GM23338 (cell line): ENCODE results near the gene CDH4. TPM values are rescaled to one million over a fixed set of nuclear protein-coding genes. Genes with fewer than 3 reads are reported as not detected.

Experiments used
- ATAC-seq: fragments of 200-7000 bp; cut with Tn5 transposase; 3 replicates; pipeline ENCODE4 v1.9.1; 2020
- DNase-seq: peaks from one replicate; pipeline ENCODE4 v3.0.0-alpha.2; 2015; ENCODE audit warnings: low spot score
- H2AFZ ChIP-seq: fragments of 200-600 bp; sonication (generic); 2 replicates; pipeline ENCODE4 v1.8.0; 2016; ENCODE audit warnings: antibody characterized with exemption, mild to moderate bottlenecking, moderate library complexity
- H3F3A ChIP-seq: fragments of 200-600 bp; sonication (generic); replicated peaks from 2 replicates; pipeline ENCODE4 v1.8.0; 2017; ENCODE audit warnings: antibody characterized with exemption, mixed run types, low read depth
- H3K27ac ChIP-seq: fragments of 200-600 bp; sonication (generic); 2 replicates; pipeline ENCODE4 v1.6.1; 2016; ENCODE audit warnings: low read depth
- H3K27me3 ChIP-seq: fragments of 200-600 bp; sonication (generic); 2 replicates; pipeline ENCODE4 v1.8.0; 2016; ENCODE audit warnings: mild to moderate bottlenecking, mixed run types, moderate library complexity; ENCODE audit not compliant: insufficient read depth
- H3K36me3 ChIP-seq: fragments of 200-600 bp; sonication (generic); 2 replicates; pipeline ENCODE4 v1.8.0; 2016; ENCODE audit warnings: mild to moderate bottlenecking; ENCODE audit not compliant: insufficient read depth
- H3K4me1 ChIP-seq: fragments of 200-600 bp; sonication (generic); 2 replicates; pipeline ENCODE4 v1.8.0; 2016; ENCODE audit warnings: mild to moderate bottlenecking, moderate library complexity; ENCODE audit not compliant: insufficient read depth
- H3K4me2 ChIP-seq: fragments of 200-600 bp; sonication (generic); 2 replicates; pipeline ENCODE4 v1.7.1; 2017; ENCODE audit warnings: mixed run types
- H3K4me3 ChIP-seq: fragments of 200-600 bp; sonication (generic); 2 replicates; pipeline ENCODE4 v1.6.1; 2016; ENCODE audit warnings: mixed run types
- H3K79me2 ChIP-seq: fragments of 200-600 bp; sonication (generic); replicated peaks from 2 replicates; pipeline ENCODE4 v1.8.0; 2017; ENCODE audit warnings: mild to moderate bottlenecking; ENCODE audit not compliant: insufficient read depth
- H3K9me2 ChIP-seq: fragments of 200-600 bp; sonication (generic); 2 replicates; pipeline ENCODE4 v1.8.0; 2017; ENCODE audit not compliant: insufficient read depth
- H4K20me1 ChIP-seq: fragments of 200-600 bp; sonication (generic); replicated peaks from 2 replicates; pipeline ENCODE4 v1.8.0; 2017; ENCODE audit warnings: mild to moderate bottlenecking; ENCODE audit not compliant: insufficient read depth
- H3K27ac Mint-ChIP-seq: 2 replicates; pipeline ENCODE4 v1.8.0; 2020; ENCODE audit warnings: inconsistent platforms, mild to moderate bottlenecking, moderate library complexity, mixed read lengths
- H3K27me3 Mint-ChIP-seq: 3 replicates; pipeline ENCODE4 v1.8.0; 2022; ENCODE audit warnings: low read depth, mild to moderate bottlenecking, moderate library complexity, mixed read lengths, inconsistent platforms; ENCODE audit not compliant: insufficient read depth, poor library complexity
- H3K36me3 Mint-ChIP-seq: 3 replicates; pipeline ENCODE4 v1.8.0; 2021; ENCODE audit warnings: low read depth, mild to moderate bottlenecking, inconsistent platforms, moderate library complexity, mixed read lengths
- H3K4me1 Mint-ChIP-seq: 3 replicates; pipeline ENCODE4 v1.8.0; 2020; ENCODE audit warnings: mild to moderate bottlenecking, inconsistent platforms, mixed read lengths
- H3K4me3 Mint-ChIP-seq: 3 replicates; pipeline ENCODE4 v1.8.0; 2021; ENCODE audit warnings: moderate library complexity, mild to moderate bottlenecking, inconsistent platforms, mixed read lengths
- H3K9me3 Mint-ChIP-seq: 3 replicates; pipeline ENCODE4 v1.8.0; 2020; ENCODE audit warnings: moderate library complexity, mild to moderate bottlenecking, inconsistent platforms, mixed read lengths
- CREB1 ChIP-seq: fragments of 250-450 bp; sonication (Bioruptor Pico); IDR thresholded peaks from 2 replicates; pipeline ENCODE4 v1.5.0; 2020; ENCODE audit warnings: low read depth, mild to moderate bottlenecking, moderate library complexity
- EZH2 ChIP-seq: fragments of 200-600 bp; sonication (generic); IDR thresholded peaks from one replicate; pipeline ENCODE4 v1.8.0; 2017; ENCODE audit warnings: antibody characterized with exemption, mild to moderate bottlenecking, low read depth; ENCODE audit not compliant: unreplicated experiment
- EZH2phosphoT487 ChIP-seq: fragments of 200-600 bp; sonication (generic); IDR thresholded peaks from one replicate; pipeline ENCODE4 v1.8.1; 2018; ENCODE audit warnings: antibody characterized with exemption; ENCODE audit not compliant: unreplicated experiment
- JUNB ChIP-seq: IDR thresholded peaks from one replicate; pipeline ENCODE4 v1.6.1; 2016; ENCODE audit warnings: antibody characterized with exemption; ENCODE audit not compliant: unreplicated experiment
- NANOG ChIP-seq: IDR thresholded peaks from 2 replicates; pipeline ENCODE4 v1.6.1; 2016; ENCODE audit warnings: antibody characterized with exemption, borderline replicate concordance
- POLR2AphosphoS5 ChIP-seq: IDR thresholded peaks from 2 replicates; pipeline ENCODE4 v1.6.1; 2016; ENCODE audit warnings: antibody characterized with exemption, low read depth
- STAT1 ChIP-seq: IDR thresholded peaks from one replicate; pipeline ENCODE4 v1.6.1; 2016; ENCODE audit warnings: antibody characterized with exemption; ENCODE audit not compliant: unreplicated experiment
- ZNF114 ChIP-seq: fragments of 250-450 bp; sonication (Bioruptor Pico); IDR thresholded peaks from 2 replicates; pipeline ENCODE4 v1.5.0; 2020; ENCODE audit warnings: mild to moderate bottlenecking, moderate library complexity
- ZNF331 ChIP-seq: fragments of 250-450 bp; sonication (Bioruptor Pico); IDR thresholded peaks from 2 replicates; pipeline ENCODE4 v1.5.0; 2020; ENCODE audit warnings: low read depth, mild to moderate bottlenecking, moderate library complexity
- polyA plus RNA-seq: library from polyadenylated mRNA; unstranded; fragments of >200 nt; fragmentation: Nextera tagmentation; extraction: Ambion mirVana; gene quantifications from 2 replicates; pipeline ENCODE4 v1.2.1, GENCODE V29; 2016
- total RNA-seq: library from RNA; depleted of rRNA; stranded (reverse); fragments of >200 nt; shearing (Covaris generic); gene quantifications from 2 replicates; pipeline ENCODE4 v1.2.3, GENCODE V29; 2014
- TF ChIP-seq, protein P1 (sequence below): IDR thresholded peaks from one replicate; pipeline ENCODE4 v1.6.1; 2018; ENCODE audit warnings: antibody characterized with exemption; ENCODE audit not compliant: unreplicated experiment
- TF ChIP-seq, protein P2 (sequence below), 2 experiments: fragments of 200-600 bp in 1 of 2; sonication (generic) in 1 of 2; conservative IDR thresholded peaks; 2 replicates each; pipeline versions ENCODE4 v1.5.1 to v1.6.1; 2016 to 2017; ENCODE audit warnings: antibody characterized with exemption in 2 of 2, low read depth in 2 of 2, mild to moderate bottlenecking in 2 of 2, moderate library complexity in 1 of 2
- TF ChIP-seq, protein P3 (sequence below): IDR thresholded peaks from 2 replicates; pipeline ENCODE4 v1.6.1; 2016; ENCODE audit warnings: antibody characterized with exemption
- TF ChIP-seq, protein P4 (sequence below): fragments of 250-450 bp; sonication (Bioruptor Pico); IDR thresholded peaks from 2 replicates; pipeline ENCODE4 v1.5.0; 2020; ENCODE audit warnings: mild to moderate bottlenecking, moderate library complexity

Gene CDH4
- total and polyA plus RNA-seq, 2 experiments from 2014 or later: 1.2 to 4.2 TPM

DNA sequence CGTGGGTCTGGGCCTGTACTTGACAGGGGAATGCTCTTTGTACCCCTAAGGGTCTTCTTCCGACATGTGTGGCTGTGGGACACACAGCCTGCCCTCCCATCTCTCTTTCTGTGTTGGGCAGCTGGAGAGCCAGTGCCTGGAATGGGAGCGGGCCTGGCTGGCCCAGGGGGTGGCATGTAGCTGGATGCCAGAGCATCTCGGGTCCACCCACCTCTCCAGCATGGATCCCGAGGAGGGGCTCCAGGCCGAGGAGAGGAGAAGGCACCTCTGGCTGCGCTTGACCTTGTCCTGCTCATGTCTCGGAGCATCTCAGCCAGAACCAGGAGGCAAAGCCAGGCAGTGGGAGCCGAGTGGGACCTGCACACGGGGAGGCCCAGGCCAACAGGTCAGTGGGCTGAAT lies 16.0 kb downstream of the CDH4 start:
- Mint-ChIP-seq H3K9me3 (peaks cover 4% of the 10 kb centered on the region; the same call in 2 of the 3 replicates), H3K36me3 (peaks cover 8% of the 10 kb centered on the region; the same call in 2 of the 3 replicates), H3K4me3 (no peak overlapping the region), H3K4me1 (peaks cover 14% of the 10 kb centered on the region), H3K27ac (no peak overlapping the region), H3K27me3 (peaks cover 8% of the 10 kb centered on the region)
- Histone ChIP-seq H3K36me3 (no peaks in the 10 kb centered on the region), H2AFZ (no peak overlapping the region), H3K9me2 (no peaks in the 10 kb centered on the region), H3K27me3 (no peaks in the 10 kb centered on the region), H3K4me2 (no peak overlapping the region), H3F3A (no peaks in the 10 kb centered on the region), H3K27ac (no peak overlapping the region), H3K79me2 (no peaks in the 10 kb centered on the region), H4K20me1 (no peaks in the 10 kb centered on the region), H3K4me1 (no peaks in the 10 kb centered on the region), H3K4me3 (no peak overlapping the region)
- DNase-seq (no peak), ATAC-seq (no peak)
- TF ChIP-seq NANOG (no peak), POLR2AphosphoS5 (no peak), EZH2 (no peak), ZNF114 (CRISPR knock-in tag) (no peak), EZH2phosphoT487 (no peak), CREB1 (CRISPR knock-in tag) (no peak), STAT1 (no peak), ZNF331 (CRISPR knock-in tag) (no peak), JUNB (no peak)
- TF ChIP-seq, protein P1, sequence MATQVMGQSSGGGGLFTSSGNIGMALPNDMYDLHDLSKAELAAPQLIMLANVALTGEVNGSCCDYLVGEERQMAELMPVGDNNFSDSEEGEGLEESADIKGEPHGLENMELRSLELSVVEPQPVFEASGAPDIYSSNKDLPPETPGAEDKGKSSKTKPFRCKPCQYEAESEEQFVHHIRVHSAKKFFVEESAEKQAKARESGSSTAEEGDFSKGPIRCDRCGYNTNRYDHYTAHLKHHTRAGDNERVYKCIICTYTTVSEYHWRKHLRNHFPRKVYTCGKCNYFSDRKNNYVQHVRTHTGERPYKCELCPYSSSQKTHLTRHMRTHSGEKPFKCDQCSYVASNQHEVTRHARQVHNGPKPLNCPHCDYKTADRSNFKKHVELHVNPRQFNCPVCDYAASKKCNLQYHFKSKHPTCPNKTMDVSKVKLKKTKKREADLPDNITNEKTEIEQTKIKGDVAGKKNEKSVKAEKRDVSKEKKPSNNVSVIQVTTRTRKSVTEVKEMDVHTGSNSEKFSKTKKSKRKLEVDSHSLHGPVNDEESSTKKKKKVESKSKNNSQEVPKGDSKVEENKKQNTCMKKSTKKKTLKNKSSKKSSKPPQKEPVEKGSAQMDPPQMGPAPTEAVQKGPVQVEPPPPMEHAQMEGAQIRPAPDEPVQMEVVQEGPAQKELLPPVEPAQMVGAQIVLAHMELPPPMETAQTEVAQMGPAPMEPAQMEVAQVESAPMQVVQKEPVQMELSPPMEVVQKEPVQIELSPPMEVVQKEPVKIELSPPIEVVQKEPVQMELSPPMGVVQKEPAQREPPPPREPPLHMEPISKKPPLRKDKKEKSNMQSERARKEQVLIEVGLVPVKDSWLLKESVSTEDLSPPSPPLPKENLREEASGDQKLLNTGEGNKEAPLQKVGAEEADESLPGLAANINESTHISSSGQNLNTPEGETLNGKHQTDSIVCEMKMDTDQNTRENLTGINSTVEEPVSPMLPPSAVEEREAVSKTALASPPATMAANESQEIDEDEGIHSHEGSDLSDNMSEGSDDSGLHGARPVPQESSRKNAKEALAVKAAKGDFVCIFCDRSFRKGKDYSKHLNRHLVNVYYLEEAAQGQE: no peak
- TF ChIP-seq, protein P2, sequence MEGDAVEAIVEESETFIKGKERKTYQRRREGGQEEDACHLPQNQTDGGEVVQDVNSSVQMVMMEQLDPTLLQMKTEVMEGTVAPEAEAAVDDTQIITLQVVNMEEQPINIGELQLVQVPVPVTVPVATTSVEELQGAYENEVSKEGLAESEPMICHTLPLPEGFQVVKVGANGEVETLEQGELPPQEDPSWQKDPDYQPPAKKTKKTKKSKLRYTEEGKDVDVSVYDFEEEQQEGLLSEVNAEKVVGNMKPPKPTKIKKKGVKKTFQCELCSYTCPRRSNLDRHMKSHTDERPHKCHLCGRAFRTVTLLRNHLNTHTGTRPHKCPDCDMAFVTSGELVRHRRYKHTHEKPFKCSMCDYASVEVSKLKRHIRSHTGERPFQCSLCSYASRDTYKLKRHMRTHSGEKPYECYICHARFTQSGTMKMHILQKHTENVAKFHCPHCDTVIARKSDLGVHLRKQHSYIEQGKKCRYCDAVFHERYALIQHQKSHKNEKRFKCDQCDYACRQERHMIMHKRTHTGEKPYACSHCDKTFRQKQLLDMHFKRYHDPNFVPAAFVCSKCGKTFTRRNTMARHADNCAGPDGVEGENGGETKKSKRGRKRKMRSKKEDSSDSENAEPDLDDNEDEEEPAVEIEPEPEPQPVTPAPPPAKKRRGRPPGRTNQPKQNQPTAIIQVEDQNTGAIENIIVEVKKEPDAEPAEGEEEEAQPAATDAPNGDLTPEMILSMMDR (conservative IDR thresholded peaks at IDR 0.05; ENCODE audit: low read depth in 2 of 2): no peak
- TF ChIP-seq, protein P3, sequence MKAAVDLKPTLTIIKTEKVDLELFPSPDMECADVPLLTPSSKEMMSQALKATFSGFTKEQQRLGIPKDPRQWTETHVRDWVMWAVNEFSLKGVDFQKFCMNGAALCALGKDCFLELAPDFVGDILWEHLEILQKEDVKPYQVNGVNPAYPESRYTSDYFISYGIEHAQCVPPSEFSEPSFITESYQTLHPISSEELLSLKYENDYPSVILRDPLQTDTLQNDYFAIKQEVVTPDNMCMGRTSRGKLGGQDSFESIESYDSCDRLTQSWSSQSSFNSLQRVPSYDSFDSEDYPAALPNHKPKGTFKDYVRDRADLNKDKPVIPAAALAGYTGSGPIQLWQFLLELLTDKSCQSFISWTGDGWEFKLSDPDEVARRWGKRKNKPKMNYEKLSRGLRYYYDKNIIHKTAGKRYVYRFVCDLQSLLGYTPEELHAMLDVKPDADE: no peak
- TF ChIP-seq, protein P4, sequence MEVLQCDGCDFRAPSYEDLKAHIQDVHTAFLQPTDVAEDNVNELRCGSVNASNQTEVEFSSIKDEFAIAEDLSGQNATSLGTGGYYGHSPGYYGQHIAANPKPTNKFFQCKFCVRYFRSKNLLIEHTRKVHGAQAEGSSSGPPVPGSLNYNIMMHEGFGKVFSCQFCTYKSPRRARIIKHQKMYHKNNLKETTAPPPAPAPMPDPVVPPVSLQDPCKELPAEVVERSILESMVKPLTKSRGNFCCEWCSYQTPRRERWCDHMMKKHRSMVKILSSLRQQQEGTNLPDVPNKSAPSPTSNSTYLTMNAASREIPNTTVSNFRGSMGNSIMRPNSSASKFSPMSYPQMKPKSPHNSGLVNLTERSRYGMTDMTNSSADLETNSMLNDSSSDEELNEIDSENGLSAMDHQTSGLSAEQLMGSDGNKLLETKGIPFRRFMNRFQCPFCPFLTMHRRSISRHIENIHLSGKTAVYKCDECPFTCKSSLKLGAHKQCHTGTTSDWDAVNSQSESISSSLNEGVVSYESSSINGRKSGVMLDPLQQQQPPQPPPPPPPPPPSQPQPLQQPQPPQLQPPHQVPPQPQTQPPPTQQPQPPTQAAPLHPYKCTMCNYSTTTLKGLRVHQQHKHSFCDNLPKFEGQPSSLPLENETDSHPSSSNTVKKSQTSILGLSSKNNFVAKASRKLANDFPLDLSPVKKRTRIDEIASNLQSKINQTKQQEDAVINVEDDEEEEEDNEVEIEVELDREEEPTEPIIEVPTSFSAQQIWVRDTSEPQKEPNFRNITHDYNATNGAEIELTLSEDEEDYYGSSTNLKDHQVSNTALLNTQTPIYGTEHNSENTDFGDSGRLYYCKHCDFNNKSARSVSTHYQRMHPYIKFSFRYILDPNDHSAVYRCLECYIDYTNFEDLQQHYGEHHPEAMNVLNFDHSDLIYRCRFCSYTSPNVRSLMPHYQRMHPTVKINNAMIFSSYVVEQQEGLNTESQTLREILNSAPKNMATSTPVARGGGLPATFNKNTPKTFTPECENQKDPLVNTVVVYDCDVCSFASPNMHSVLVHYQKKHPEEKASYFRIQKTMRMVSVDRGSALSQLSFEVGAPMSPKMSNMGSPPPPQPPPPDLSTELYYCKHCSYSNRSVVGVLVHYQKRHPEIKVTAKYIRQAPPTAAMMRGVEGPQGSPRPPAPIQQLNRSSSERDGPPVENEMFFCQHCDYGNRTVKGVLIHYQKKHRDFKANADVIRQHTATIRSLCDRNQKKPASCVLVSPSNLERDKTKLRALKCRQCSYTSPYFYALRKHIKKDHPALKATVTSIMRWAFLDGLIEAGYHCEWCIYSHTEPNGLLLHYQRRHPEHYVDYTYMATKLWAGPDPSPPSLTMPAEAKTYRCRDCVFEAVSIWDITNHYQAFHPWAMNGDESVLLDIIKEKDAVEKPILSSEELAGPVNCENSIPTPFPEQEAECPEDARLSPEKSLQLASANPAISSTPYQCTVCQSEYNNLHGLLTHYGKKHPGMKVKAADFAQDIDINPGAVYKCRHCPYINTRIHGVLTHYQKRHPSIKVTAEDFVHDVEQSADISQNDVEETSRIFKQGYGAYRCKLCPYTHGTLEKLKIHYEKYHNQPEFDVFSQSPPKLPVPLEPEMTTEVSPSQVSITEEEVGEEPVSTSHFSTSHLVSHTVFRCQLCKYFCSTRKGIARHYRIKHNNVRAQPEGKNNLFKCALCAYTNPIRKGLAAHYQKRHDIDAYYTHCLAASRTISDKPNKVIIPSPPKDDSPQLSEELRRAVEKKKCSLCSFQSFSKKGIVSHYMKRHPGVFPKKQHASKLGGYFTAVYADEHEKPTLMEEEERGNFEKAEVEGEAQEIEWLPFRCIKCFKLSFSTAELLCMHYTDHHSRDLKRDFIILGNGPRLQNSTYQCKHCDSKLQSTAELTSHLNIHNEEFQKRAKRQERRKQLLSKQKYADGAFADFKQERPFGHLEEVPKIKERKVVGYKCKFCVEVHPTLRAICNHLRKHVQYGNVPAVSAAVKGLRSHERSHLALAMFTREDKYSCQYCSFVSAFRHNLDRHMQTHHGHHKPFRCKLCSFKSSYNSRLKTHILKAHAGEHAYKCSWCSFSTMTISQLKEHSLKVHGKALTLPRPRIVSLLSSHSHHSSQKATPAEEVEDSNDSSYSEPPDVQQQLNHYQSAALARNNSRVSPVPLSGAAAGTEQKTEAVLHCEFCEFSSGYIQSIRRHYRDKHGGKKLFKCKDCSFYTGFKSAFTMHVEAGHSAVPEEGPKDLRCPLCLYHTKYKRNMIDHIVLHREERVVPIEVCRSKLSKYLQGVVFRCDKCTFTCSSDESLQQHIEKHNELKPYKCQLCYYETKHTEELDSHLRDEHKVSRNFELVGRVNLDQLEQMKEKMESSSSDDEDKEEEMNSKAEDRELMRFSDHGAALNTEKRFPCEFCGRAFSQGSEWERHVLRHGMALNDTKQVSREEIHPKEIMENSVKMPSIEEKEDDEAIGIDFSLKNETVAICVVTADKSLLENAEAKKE (CRISPR knock-in tag): no peak
